HCT116 (cell line): ENCODE measurements around the gene DAPK1. TPM values are rescaled to one million over a fixed set of nuclear protein-coding genes. Genes with fewer than 3 reads are reported as not detected.

Source experiments
- ATAC-seq: fragments of 200-7000 bp; cut with Tn5 transposase; 2 replicates; pipeline ENCODE4 v1.9.1; 2020; ENCODE audit warnings: mild to moderate bottlenecking, moderate library complexity
- BruUV-seq: library from RNA; stranded (reverse); fragments of 400-500 nt; replicated peaks from 2 replicates; lab custom pipeline; 2021; lab: Mats Ljungman, UMichigan
- CTCF ChIA-PET: fragments of 300-600 bp; sonication (Branson Sonifier 250); formaldehyde crosslinking; loops from one replicate; lab custom pipeline; 2021; ENCODE audit warnings: antibody characterized with exemption; lab: Charles Lee
- POLR2A ChIA-PET: fragments of 300-600, 350-600 bp; sonication (Branson Sonifier 250); formaldehyde crosslinking; loops from one replicate; lab custom pipeline; 2021; ENCODE audit warnings: antibody characterized with exemption; lab: Charles Lee
- RAD21 ChIA-PET, 2 experiments: fragments of 300-600 bp; sonication (Branson Sonifier 250); formaldehyde crosslinking; loops; one replicate each; lab custom pipeline; 2023; ENCODE audit warnings: low total read pairs in 2 of 2; ENCODE audit not compliant: uncharacterized antibody in 2 of 2, unreplicated experiment in 2 of 2, low non-redundant PET in 1 of 2; lab: Charles Lee
- DNase-seq: peaks from one replicate; pipeline ENCODE4 v3.0.0-alpha.2; 2010; ENCODE audit warnings: low read depth, low spot score
- H2AFZ ChIP-seq: fragments of 200-600 bp; shearing (Covaris generic), sonication (generic); 2 replicates; pipeline ENCODE4 v1.6.1; 2017; ENCODE audit warnings: low read depth, mixed run types, mixed read lengths, antibody characterized with exemption, low read length; ENCODE audit not compliant: poor library complexity, severe bottlenecking
- H3K27ac ChIP-seq: 2 replicates; pipeline ENCODE4 v1.5.1; 2012; ENCODE audit warnings: low read depth, low read length
- H3K27me3 ChIP-seq: fragments of 200-600 bp; sonication (generic); 2 replicates; pipeline ENCODE4 v1.6.1; 2016; ENCODE audit warnings: mixed run types, low read length, mixed read lengths; ENCODE audit not compliant: insufficient read depth
- H3K36me3 ChIP-seq, 2 experiments: fragments of 200-500 bp in 1 of 2; fragments of 200-600 bp in 1 of 2; sonication (Bioruptor generic) in 1 of 2; sonication (generic) in 1 of 2; 2 replicates each; pipeline versions ENCODE4 v1.5.1 to v1.6.1; 2014 to 2016; ENCODE audit warnings: low read length in 2 of 2, inconsistent platforms in 1 of 2, mixed read lengths in 1 of 2, mixed run types in 1 of 2; ENCODE audit not compliant: insufficient read depth in 2 of 2, control insufficient read depth in 1 of 2
- H3K4me1 ChIP-seq, 2 experiments: fragments of 200-600 bp in 1 of 2; sonication (generic) in 1 of 2; 2 replicates each; pipeline versions ENCODE4 v1.5.1 to v1.6.1; 2012 to 2017; ENCODE audit warnings: low read length in 2 of 2, inconsistent platforms in 1 of 2, mild to moderate bottlenecking in 1 of 2, mixed read lengths in 1 of 2, mixed run types in 1 of 2, moderate library complexity in 1 of 2; ENCODE audit not compliant: insufficient read depth in 2 of 2, control insufficient read depth in 1 of 2
- H3K4me2 ChIP-seq: fragments of 200-600 bp; sonication (generic); 2 replicates; pipeline ENCODE4 v1.6.1; 2017; ENCODE audit warnings: mixed run types, low read length, mixed read lengths
- H3K4me3 ChIP-seq, 2 experiments: fragments of 200-600 bp in 1 of 2; sonication (generic) in 1 of 2; replicated peaks in 1 of 2; 2 replicates each; pipeline ENCODE4 v1.5.1; 2011 to 2016; ENCODE audit warnings: low read length in 2 of 2, control low read depth in 1 of 2, low read depth in 1 of 2, mild to moderate bottlenecking in 1 of 2, mixed read lengths in 1 of 2, mixed run types in 1 of 2
- H3K79me2 ChIP-seq: fragments of 200-600 bp; sonication (generic); 2 replicates; pipeline ENCODE4 v1.6.1; 2017; ENCODE audit warnings: mild to moderate bottlenecking, mixed run types, low read length, moderate library complexity, mixed read lengths; ENCODE audit not compliant: insufficient read depth
- H3K9ac ChIP-seq: fragments of 200-600 bp; sonication (generic); 2 replicates; pipeline ENCODE4 v1.6.1; 2016; ENCODE audit warnings: low read length, mixed read lengths
- H3K9me2 ChIP-seq: fragments of 200-600 bp; sonication (generic), shearing (Covaris generic); 2 replicates; pipeline ENCODE4 v1.6.1; 2017; ENCODE audit warnings: mixed run types, mild to moderate bottlenecking, moderate library complexity; ENCODE audit not compliant: insufficient read depth
- H3K9me3 ChIP-seq, 2 experiments: fragments of 200-500 bp in 1 of 2; fragments of 200-600 bp in 1 of 2; sonication (Bioruptor generic) in 1 of 2; sonication (generic) in 1 of 2; 2 replicates each; pipeline ENCODE4 v1.6.1; 2014 to 2017; ENCODE audit warnings: low read length in 2 of 2, mixed read lengths in 2 of 2, inconsistent platforms in 1 of 2, low read depth in 1 of 2, mild to moderate bottlenecking in 1 of 2, mixed run types in 1 of 2, moderate library complexity in 1 of 2; ENCODE audit not compliant: control insufficient read depth in 1 of 2, insufficient read depth in 1 of 2
- H4K20me1 ChIP-seq: fragments of 200-600 bp; sonication (generic), shearing (Covaris generic); 2 replicates; pipeline ENCODE4 v1.6.1; 2017; ENCODE audit warnings: mixed run types, mild to moderate bottlenecking, moderate library complexity; ENCODE audit not compliant: insufficient read depth
- ATF3 ChIP-seq: IDR thresholded peaks from 2 replicates; pipeline ENCODE4 v1.6.1; 2012
- CBX3 ChIP-seq: IDR thresholded peaks from 2 replicates; pipeline ENCODE4 v1.6.1; 2012; ENCODE audit warnings: low read depth
- CEBPB ChIP-seq: IDR thresholded peaks from 2 replicates; pipeline ENCODE4 v1.6.1; 2012; ENCODE audit warnings: low read depth
- ELF1 ChIP-seq: IDR thresholded peaks from 2 replicates; pipeline ENCODE4 v1.6.1; 2012; ENCODE audit warnings: low read depth, borderline replicate concordance
- FOSL1 ChIP-seq: IDR thresholded peaks from 2 replicates; pipeline ENCODE4 v1.6.1; 2012; ENCODE audit warnings: low read depth
- JUND ChIP-seq: IDR thresholded peaks from 2 replicates; pipeline ENCODE4 v1.6.1; 2012
- POLR2A ChIP-seq: IDR thresholded peaks from 2 replicates; pipeline ENCODE4 v1.7.0; 2011; ENCODE audit warnings: borderline replicate concordance; ENCODE audit not compliant: insufficient read depth, insufficient read length; ENCODE audit errors: extremely low read depth
- POLR2AphosphoS5 ChIP-seq: IDR thresholded peaks from 2 replicates; pipeline ENCODE4 v1.6.1; 2011; ENCODE audit warnings: mild to moderate bottlenecking, low read depth, low read length, moderate library complexity
- RAD21 ChIP-seq: IDR thresholded peaks from 2 replicates; pipeline ENCODE4 v1.6.1; 2012; ENCODE audit warnings: low read depth, mild to moderate bottlenecking
- SIN3A ChIP-seq: IDR thresholded peaks from 2 replicates; pipeline ENCODE4 v1.6.1; 2012; ENCODE audit warnings: low read depth
- SP1 ChIP-seq: IDR thresholded peaks from 2 replicates; pipeline ENCODE4 v1.6.1; 2012; ENCODE audit warnings: low read depth
- SRF ChIP-seq: IDR thresholded peaks from 2 replicates; pipeline ENCODE4 v1.6.1; 2012; ENCODE audit warnings: low read depth
- TCF7L2 ChIP-seq: IDR thresholded peaks from 2 replicates; pipeline ENCODE4 v1.7.0; 2011; ENCODE audit warnings: borderline replicate concordance, inconsistent platforms; ENCODE audit not compliant: insufficient read depth, insufficient read length; ENCODE audit errors: extremely low read depth
- YY1 ChIP-seq: IDR thresholded peaks from 2 replicates; pipeline ENCODE4 v1.6.1; 2011; ENCODE audit warnings: low read length, low read depth, moderate library complexity, mild to moderate bottlenecking; ENCODE audit not compliant: insufficient replicate concordance; ENCODE audit errors: extremely low read depth
- ZNF274 ChIP-seq: fragments of 200-500 bp; sonication (Bioruptor generic); IDR thresholded peaks from 2 replicates; pipeline ENCODE4 v1.6.1; 2014; ENCODE audit warnings: mild to moderate bottlenecking, low read depth, low read length, inconsistent platforms
- intact Hi-C: fragments of 100-400 bp; cut with micrococcal nuclease; formaldehyde crosslinking; loops from 2 replicates; pipeline ENCODE4 v1.10.0; 2022
- total RNA-seq: library from RNA; stranded (reverse); gene quantifications from one replicate; pipeline ENCODE4 v1.2.1, GENCODE V29; 2021; ENCODE audit not compliant: unreplicated experiment
- TF ChIP-seq, protein P1 (sequence below): IDR thresholded peaks from 2 replicates; pipeline ENCODE4 v1.6.1; 2011; ENCODE audit warnings: mild to moderate bottlenecking, low read length, moderate library complexity; ENCODE audit not compliant: insufficient replicate concordance; ENCODE audit errors: extremely low read depth
- TF ChIP-seq, protein P2 (sequence below), 3 experiments: fragments of 200-600 bp in 1 of 3; sonication (generic) in 1 of 3; IDR thresholded peaks in 2 of 3; conservative IDR thresholded peaks in 1 of 3; 2 replicates each; pipeline ENCODE4 v1.5.1; 2012 to 2017; ENCODE audit warnings: low read depth in 2 of 3, low read length in 2 of 3, antibody characterized with exemption in 1 of 3, borderline replicate concordance in 1 of 3, control low read depth in 1 of 3, mild to moderate bottlenecking in 1 of 3, mixed read lengths in 1 of 3, mixed run types in 1 of 3, moderate library complexity in 1 of 3; ENCODE audit not compliant: insufficient read depth in 1 of 3

The DAPK1 gene
- total RNA-seq, 1 experiment from 2014 or later, result 5.6 TPM

GRCh38 chr9:87569518-87569917 is 71.9 kb downstream of the DAPK1 start:
- H4K20me1 ChIP-seq, result no peaks in the 10 kb centered on the region
- ATAC-seq (no peak), DNase-seq (no peak)
- RAD21 ChIA-PET, result no interaction called here
- intact Hi-C loops, result no loop called here
- H3K9ac ChIP-seq, result no peak overlapping the region
- BruUV-seq, result no TSS peak
- no peak overlapping the region for H3K27ac ChIP-seq
- no peaks in the 10 kb centered on the region for H3K9me2 ChIP-seq
- H3K4me3 ChIP-seq, result no peak overlapping the region
- no peak overlapping the region for H3K4me2 ChIP-seq
- no peak for TF ChIP-seq ZNF274
- TF ChIP-seq ATF3, result no peak
- TF ChIP-seq RAD21, result no peak
- TF ChIP-seq YY1, result no peak
- no peak for TF ChIP-seq FOSL1
- no peak for TF ChIP-seq POLR2A
- no peak for TF ChIP-seq SIN3A
- TF ChIP-seq SRF, result no peak
- no peak for TF ChIP-seq SP1
- TF ChIP-seq, protein P1, sequence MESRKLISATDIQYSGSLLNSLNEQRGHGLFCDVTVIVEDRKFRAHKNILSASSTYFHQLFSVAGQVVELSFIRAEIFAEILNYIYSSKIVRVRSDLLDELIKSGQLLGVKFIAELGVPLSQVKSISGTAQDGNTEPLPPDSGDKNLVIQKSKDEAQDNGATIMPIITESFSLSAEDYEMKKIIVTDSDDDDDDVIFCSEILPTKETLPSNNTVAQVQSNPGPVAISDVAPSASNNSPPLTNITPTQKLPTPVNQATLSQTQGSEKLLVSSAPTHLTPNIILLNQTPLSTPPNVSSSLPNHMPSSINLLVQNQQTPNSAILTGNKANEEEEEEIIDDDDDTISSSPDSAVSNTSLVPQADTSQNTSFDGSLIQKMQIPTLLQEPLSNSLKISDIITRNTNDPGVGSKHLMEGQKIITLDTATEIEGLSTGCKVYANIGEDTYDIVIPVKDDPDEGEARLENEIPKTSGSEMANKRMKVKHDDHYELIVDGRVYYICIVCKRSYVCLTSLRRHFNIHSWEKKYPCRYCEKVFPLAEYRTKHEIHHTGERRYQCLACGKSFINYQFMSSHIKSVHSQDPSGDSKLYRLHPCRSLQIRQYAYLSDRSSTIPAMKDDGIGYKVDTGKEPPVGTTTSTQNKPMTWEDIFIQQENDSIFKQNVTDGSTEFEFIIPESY, result no peak
- TF ChIP-seq JUND, result no peak
- TF ChIP-seq CEBPB, result no peak
- no peak for TF ChIP-seq CBX3
- no peak for TF ChIP-seq TCF7L2
- no peak for TF ChIP-seq ELF1
- TF ChIP-seq POLR2AphosphoS5, result no peak
- TF ChIP-seq, protein P2, sequence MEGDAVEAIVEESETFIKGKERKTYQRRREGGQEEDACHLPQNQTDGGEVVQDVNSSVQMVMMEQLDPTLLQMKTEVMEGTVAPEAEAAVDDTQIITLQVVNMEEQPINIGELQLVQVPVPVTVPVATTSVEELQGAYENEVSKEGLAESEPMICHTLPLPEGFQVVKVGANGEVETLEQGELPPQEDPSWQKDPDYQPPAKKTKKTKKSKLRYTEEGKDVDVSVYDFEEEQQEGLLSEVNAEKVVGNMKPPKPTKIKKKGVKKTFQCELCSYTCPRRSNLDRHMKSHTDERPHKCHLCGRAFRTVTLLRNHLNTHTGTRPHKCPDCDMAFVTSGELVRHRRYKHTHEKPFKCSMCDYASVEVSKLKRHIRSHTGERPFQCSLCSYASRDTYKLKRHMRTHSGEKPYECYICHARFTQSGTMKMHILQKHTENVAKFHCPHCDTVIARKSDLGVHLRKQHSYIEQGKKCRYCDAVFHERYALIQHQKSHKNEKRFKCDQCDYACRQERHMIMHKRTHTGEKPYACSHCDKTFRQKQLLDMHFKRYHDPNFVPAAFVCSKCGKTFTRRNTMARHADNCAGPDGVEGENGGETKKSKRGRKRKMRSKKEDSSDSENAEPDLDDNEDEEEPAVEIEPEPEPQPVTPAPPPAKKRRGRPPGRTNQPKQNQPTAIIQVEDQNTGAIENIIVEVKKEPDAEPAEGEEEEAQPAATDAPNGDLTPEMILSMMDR (IDR thresholded peaks at IDR 0.05 in 2 of 3, conservative IDR thresholded peaks at IDR 0.05 in 1 of 3; ENCODE audit: borderline replicate concordance in 1 of 3, insufficient read depth in 1 of 3, low read depth in 2 of 3, low read length in 2 of 3), result no peak
- no peaks in the 10 kb centered on the region for H3K4me1 ChIP-seq
- no peak overlapping the region for H2AFZ ChIP-seq
- POLR2A ChIA-PET, result no interaction called here
- no peaks in the 10 kb centered on the region for H3K36me3 ChIP-seq
- H3K27me3 ChIP-seq, result no peaks in the 10 kb centered on the region
- no peaks in the 10 kb centered on the region for H3K79me2 ChIP-seq
- CTCF ChIA-PET, result no interaction called here
- no peaks in the 10 kb centered on the region for H3K9me3 ChIP-seq
